ENCODE measurements around the gene RPL38. TPM values are rescaled to one million over a fixed set of nuclear protein-coding genes. Genes with fewer than 3 reads are reported as not detected.
A peak's percentile ranks its signal among the peaks of the same experiment; 100 is the strongest.

Gene RPL38
- total and polyA plus RNA-seq, 2 donors (not counting 1 experiment from before 2014, with no cell fraction given), result 722 to 1,550 TPM

DNA sequence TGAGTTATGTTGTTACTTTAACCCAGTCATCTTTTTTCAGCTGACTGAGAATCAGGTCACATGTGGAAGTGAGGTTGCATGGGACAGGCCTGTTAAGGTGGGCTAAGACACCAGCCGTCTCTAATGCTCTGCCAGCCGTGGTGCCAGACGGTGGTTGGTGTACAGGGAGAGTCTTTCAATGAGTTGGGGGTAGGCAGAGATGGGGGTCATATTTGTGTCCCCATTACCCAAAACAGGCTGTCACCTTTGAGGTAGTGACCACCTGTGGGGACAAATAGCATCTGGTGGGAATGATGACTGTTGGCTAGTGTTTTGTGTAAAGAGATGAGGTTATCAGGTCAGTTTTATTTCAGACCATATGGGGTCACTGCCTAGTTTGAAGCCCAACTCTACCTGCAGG lies 1.8 kb downstream of the RPL38 start:
- H3K4me3 Mint-ChIP-seq, result peak overlapping the region; percentile 68
- Histone ChIP-seq H3K27me3 (replicated peaks in 1 of 4; ENCODE audit: control extremely low read depth in 1 of 4, control insufficient read depth in 3 of 4, insufficient read depth in 4 of 4, low read length in 3 of 4) (peaks cover 0 to 26% (median 3%) of the 10 kb centered on the region in 4 experiments), H3K9me3 (ENCODE audit: control extremely low read depth in 1 of 3, control insufficient read depth in 2 of 3, insufficient read depth in 1 of 3, low read length in 2 of 3) (peaks cover 0 to 5% (median 0%) of the 10 kb centered on the region in 3 donors), H3K79me2 (ENCODE audit: control insufficient read depth, insufficient read depth, low read length) (peaks cover 40% of the 10 kb centered on the region), H3K4me2 (replicated peaks; ENCODE audit: low read depth, low read length, poor library complexity, severe bottlenecking) (peak overlapping the region; percentile 94), H2AFZ (ENCODE audit: insufficient read depth, low read depth, low read length, poor library complexity, severe bottlenecking) (no peak overlapping the region), H3K36me3 (replicated peaks in 1 of 2; ENCODE audit: control extremely low read depth in 1 of 2, control insufficient read depth in 1 of 2, extremely low read depth in 1 of 2, insufficient read depth in 2 of 2, low read length in 1 of 2) (peaks cover 0 to 44% of the 10 kb centered on the region in 2 experiments), H4K20me1 (ENCODE audit: control insufficient read depth, insufficient read depth, low read length, poor library complexity, severe bottlenecking) (peaks cover 60% of the 10 kb centered on the region), H3K4me3 (ENCODE audit: control extremely low read depth in 1 of 5, extremely low read depth in 1 of 5, insufficient read depth in 1 of 5, low read depth in 2 of 5, low read length in 4 of 5) (no peak overlapping the region), H3K27ac (ENCODE audit: low read length in 2 of 2) (peak overlapping the region in 1 of 2 donors; percentile 85), H3K4me1 (ENCODE audit: control insufficient read depth in 2 of 2, insufficient read depth in 2 of 2, low read length in 2 of 2) (peaks cover 28 to 31% of the 10 kb centered on the region in 2 donors), H3K9ac (ENCODE audit: low read length) (no peak overlapping the region)
- TF ChIP-seq, protein P1, sequence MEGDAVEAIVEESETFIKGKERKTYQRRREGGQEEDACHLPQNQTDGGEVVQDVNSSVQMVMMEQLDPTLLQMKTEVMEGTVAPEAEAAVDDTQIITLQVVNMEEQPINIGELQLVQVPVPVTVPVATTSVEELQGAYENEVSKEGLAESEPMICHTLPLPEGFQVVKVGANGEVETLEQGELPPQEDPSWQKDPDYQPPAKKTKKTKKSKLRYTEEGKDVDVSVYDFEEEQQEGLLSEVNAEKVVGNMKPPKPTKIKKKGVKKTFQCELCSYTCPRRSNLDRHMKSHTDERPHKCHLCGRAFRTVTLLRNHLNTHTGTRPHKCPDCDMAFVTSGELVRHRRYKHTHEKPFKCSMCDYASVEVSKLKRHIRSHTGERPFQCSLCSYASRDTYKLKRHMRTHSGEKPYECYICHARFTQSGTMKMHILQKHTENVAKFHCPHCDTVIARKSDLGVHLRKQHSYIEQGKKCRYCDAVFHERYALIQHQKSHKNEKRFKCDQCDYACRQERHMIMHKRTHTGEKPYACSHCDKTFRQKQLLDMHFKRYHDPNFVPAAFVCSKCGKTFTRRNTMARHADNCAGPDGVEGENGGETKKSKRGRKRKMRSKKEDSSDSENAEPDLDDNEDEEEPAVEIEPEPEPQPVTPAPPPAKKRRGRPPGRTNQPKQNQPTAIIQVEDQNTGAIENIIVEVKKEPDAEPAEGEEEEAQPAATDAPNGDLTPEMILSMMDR (IDR thresholded peaks at IDR 0.05), result no peak
- TF ChIP-seq EZH2 (IDR thresholded peaks at IDR 0.05; ENCODE audit: borderline replicate concordance, insufficient read depth, low read depth, low read length, poor library complexity, severe bottlenecking), result no peak
- H3K27ac Mint-ChIP-seq, result peak overlapping the region; percentile 69
- peaks cover 30% of the 10 kb centered on the region for H3K4me1 Mint-ChIP-seq
- WGBS (ENCODE audit: insufficient coverage), result 93% methylated on average over 3 of the region's 3 CpGs
- H3K9me3 Mint-ChIP-seq (ENCODE audit: insufficient read depth), result no peaks in the 10 kb centered on the region
- POLR2A ChIA-PET, result interaction anchor here (2.6 kb wide), 1 partner anchor 8 kb away, joined by 11 read pairs; the partner anchor contains the start of gene TTYH2
- intact Hi-C loops (cut with micrococcal nuclease), result no loop called here
- DNase-seq, result no peak
- ATAC-seq (ENCODE audit: low read depth), result no peak
- H3K27me3 Mint-ChIP-seq, result peaks cover 15% of the 10 kb centered on the region
- CTCF ChIA-PET, result interaction anchor here (0.6 to 6.1 kb wide), 3 partner anchors 8 to 898 kb away, joined by 4 to 36 read pairs (median 5); partner anchors contain the start of genes GPR142 and TTYH2

DNA sequence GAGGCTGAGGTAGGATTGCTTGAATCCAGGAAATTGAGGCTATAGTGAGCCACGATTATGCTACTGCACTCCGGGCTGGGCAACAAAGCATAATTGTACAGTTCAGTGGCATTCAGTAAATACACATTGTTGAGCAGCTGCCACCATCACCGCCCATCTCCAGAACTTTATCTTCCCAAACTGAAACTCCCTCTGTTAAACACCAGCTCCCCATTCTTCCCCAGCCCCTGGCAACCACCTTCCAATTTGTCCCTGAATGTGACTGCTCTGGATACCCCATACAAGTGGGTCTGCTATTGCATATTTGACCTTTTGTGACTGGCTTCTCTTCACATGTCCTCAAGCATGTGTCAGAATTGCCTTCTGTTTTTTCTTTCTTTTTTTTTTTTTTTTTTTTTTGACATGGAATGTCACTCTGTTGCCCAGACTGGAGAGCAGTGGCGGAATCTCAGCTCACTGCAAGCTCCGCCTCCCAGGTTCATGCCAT lies 2.9 kb downstream of the RPL38 start:
- Mint-ChIP-seq H3K27ac (peak overlapping the region; percentile 1), H3K27me3 (peaks cover 10% of the 10 kb centered on the region), H3K9me3 (ENCODE audit: insufficient read depth) (no peaks in the 10 kb centered on the region), H3K4me1 (peaks cover 34% of the 10 kb centered on the region), H3K4me3 (peak overlapping the region; percentile 6)
- peaks cover 0 to 48% of the 10 kb centered on the region in 2 experiments for H3K36me3 ChIP-seq (replicated peaks in 1 of 2; ENCODE audit: control extremely low read depth in 1 of 2, control insufficient read depth in 1 of 2, extremely low read depth in 1 of 2, insufficient read depth in 2 of 2, low read length in 1 of 2)
- 89% methylated on average over 5 of the region's 5 CpGs for WGBS (ENCODE audit: insufficient coverage)
- peaks cover 0 to 3% (median 0%) of the 10 kb centered on the region in 3 donors for H3K9me3 ChIP-seq (ENCODE audit: control extremely low read depth in 1 of 3, control insufficient read depth in 2 of 3, insufficient read depth in 1 of 3, low read length in 2 of 3)
- H3K4me3 ChIP-seq (ENCODE audit: control extremely low read depth in 1 of 5, extremely low read depth in 1 of 5, insufficient read depth in 1 of 5, low read depth in 2 of 5, low read length in 4 of 5), result no peak overlapping the region
- H3K4me2 ChIP-seq (replicated peaks; ENCODE audit: low read depth, low read length, poor library complexity, severe bottlenecking), result no peak overlapping the region
- TF ChIP-seq EZH2 (IDR thresholded peaks at IDR 0.05; ENCODE audit: borderline replicate concordance, insufficient read depth, low read depth, low read length, poor library complexity, severe bottlenecking), result no peak
- TF ChIP-seq, protein P1 (IDR thresholded peaks at IDR 0.05), result no peak
- peaks cover 28 to 33% of the 10 kb centered on the region in 2 donors for H3K4me1 ChIP-seq (ENCODE audit: control insufficient read depth in 2 of 2, insufficient read depth in 2 of 2, low read length in 2 of 2)
- intact Hi-C loops (cut with micrococcal nuclease), result no loop called here
- POLR2A ChIA-PET, result interaction anchor here (0.6 kb wide), 1 partner anchor 281 kb away, joined by 6 read pairs; no protein-coding TSS in a partner anchor
- peaks cover 40% of the 10 kb centered on the region for H3K79me2 ChIP-seq (ENCODE audit: control insufficient read depth, insufficient read depth, low read length)
- H3K27me3 ChIP-seq (replicated peaks in 1 of 4; ENCODE audit: control extremely low read depth in 1 of 4, control insufficient read depth in 3 of 4, insufficient read depth in 4 of 4, low read length in 3 of 4), result peaks cover 0 to 15% (median 0%) of the 10 kb centered on the region in 4 experiments
- no peak for DNase-seq
- H2AFZ ChIP-seq (ENCODE audit: insufficient read depth, low read depth, low read length, poor library complexity, severe bottlenecking), result no peak overlapping the region
- no peak overlapping the region for H3K27ac ChIP-seq (ENCODE audit: low read length in 2 of 2)
- no peak for ATAC-seq (ENCODE audit: low read depth)
- no peak overlapping the region for H3K9ac ChIP-seq (ENCODE audit: low read length)
- CTCF ChIA-PET, result interaction anchor here (0.7 to 1.5 kb wide), 3 partner anchors 73 to 161 kb away, joined by 3 to 5 read pairs (median 3); partner anchors contain the start of gene GPR142
- peaks cover 69% of the 10 kb centered on the region for H4K20me1 ChIP-seq (ENCODE audit: control insufficient read depth, insufficient read depth, low read length, poor library complexity, severe bottlenecking)
